ENCODE measurements around the gene FUT6.
"Not testable (repeated sequence)": the region's sequence is repeated elsewhere in the genome, so short reads cannot be mapped to it uniquely, and the experiment has no call there.

The FUT6 gene

DNA sequence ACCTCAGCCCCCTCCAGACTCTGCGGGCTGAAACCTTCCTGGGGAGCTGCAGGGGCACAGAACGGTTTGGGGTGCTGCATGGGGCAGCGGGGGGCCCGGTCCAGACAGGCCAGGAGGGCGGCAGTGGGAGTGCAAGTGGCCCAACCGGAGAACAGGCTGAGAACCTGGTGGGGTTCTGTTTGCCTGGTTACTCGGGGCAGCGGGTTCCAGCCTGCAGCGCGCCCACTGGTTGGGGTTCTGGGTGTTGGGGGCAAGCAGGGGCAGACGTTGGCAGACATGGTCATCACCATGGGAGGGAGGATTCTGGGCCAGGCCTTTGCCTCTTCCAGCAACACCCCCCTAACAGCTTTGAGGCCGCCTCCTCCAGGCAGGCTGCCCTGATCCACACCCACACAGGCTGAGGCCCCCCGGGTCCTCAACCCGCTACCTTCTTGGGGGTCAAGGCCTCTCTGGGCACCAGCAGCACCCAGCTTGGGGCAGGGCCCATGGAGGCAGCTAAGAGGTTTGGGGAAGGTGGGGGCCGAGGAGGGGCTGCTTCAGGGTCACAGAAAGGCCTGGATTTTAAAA lies 54.8 kb downstream of the FUT6 start, which contains the start of gene PRR22:
Gene PRR22, minus strand, starts transcription at position 166 of the 567 bp plus-strand sequence. Its CDS starts 86 bp downstream, at position 80.
- no peak for DNase-seq

DNA sequence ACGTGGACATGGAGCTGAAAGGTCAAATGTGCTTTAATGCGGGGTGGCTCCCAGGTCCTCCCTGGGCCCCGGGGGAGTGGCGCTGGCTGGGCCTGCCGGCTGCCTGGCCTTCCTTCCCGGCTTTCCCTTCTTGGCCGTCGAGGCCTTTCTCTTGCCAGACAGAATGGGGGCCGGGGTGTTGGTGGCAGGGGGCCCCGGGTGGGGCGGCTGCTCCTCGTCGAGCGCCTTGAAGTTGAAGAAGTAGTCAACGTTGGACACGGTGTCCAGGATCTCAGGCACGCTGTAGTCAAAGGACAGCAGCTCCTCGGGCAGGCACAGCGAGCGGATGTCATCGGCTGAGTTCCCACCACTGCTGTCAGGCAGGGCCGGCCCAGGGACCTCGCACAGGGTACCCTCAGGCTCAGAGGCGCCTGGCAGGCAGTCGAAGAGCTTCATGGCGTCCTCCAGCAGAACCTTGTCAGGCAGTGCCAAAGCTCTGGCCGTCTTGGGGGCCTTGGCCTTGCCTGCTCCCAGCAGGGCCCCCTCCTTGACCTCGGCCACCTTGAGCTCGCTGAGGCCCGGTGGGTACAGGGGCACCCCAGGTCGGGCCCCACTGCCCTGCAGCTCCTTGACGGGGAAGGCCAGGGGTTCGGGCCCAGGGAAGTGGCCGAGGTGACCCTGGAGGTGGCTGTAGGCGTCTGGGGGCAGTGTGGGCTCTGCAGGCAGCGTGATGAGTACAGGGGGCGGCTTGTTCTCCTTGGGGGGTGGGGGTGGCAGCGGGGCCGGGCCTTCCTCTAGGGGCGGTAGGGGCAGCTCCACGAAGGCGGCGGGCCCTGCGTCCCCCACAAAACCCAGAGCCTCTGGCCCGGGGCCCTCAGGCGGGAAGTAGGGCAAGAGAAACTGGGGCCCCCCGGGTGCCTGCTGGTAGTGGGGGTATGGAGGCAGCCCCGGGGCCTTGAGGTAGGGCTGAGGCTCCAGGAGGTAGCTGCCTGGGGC lies 56.3 kb downstream of the FUT6 start:
- no peak for DNase-seq

DNA sequence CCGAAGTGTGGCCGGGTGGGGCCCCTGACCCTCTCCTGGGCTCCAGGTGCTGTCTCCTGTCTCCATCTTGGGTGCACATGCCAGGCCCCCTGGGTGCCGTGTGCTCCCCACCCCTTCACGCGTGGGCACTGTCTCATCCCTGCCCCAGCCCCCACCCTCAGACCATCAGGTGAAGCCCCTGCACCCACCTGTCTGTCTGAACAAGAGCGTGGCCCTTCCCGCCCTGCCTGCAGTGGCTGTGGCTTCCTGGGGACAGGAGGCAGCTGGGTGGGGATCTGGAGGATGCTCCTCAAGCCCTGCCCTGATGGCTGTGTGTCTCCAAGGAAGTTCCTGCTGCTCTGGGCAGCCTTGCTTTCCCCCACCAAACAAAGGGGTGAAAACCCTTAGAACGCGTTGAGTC lies 57.2 kb downstream of the FUT6 start:
- no peak for DNase-seq

- DNase-seq = not testable (repeated sequence)
Measured at GRCh38 chr19:5780916-5781315, 58.6 kb downstream of the FUT6 start.

Data from inflammatory macrophage treated with lipopolysaccharide for 1 hour (primary cell).